Neural progenitor cell (in vitro differentiated cells): ENCODE data around the gene SLC6A12.

Experiments used
- CTCF ChIP-seq: fragments of 200-600 bp; sonication (generic); IDR thresholded peaks from 2 replicates; pipeline ENCODE4 v1.5.1; 2017; ENCODE audit warnings: antibody characterized with exemption, mild to moderate bottlenecking
- EZH2 ChIP-seq: fragments of 200-600 bp; sonication (generic); IDR thresholded peaks from 2 replicates; pipeline ENCODE4 v1.6.1; 2017; ENCODE audit warnings: antibody characterized with exemption, mild to moderate bottlenecking, moderate library complexity

DNA sequence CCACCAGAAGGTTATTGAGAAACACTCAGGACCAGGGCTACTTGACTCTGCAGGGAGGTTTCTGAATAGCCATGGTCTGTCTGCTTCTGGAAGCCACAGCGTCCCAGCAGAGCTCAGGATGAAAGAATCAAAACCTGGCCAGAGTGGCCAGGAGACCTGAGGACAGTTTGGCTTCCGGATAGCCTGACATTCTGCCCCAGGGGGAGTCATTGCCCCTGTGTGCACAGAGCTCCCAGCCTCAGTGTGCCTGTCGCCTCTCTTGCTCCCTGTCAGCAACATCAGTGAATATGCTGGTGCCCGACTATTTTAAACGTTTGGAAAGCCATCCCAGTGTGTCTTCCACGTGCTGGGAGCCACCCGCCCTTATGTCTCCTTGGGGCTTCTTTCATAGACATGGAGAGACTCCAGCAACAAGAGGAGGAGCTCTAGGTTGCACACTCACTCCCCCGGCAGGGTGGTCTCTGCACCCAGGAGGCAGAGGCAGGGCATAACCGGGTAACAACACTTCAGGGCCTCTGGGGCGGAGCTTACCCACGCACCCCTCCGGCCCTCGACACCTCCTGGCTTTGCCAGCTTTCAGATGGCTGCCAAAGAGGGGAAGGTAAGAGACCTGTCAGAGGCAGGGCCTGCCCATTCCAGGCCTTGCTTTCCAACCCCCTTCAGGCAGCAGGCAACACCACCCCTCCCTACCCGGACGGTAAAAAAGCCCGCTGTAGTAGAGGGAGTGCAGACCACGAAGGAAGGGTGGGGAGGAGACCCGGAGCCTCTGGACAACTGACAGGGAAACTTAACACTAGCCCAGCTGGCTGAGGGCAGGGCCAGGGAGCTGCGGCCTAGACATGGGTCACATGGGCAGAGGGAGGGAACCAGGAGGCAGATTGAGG lies 19.0 kb upstream of the SLC6A12 start:
- TF ChIP-seq CTCF = no peak
- TF ChIP-seq EZH2 = no peak
